K562 (cell line): Measurements from ENCODE around the gene INSL3. TPM values are rescaled to one million over a fixed set of nuclear protein-coding genes. Genes with fewer than 3 reads are reported as not detected.

Experiments used
- ATAC-seq: fragments of 200-7000 bp; cut with Tn5 transposase; 3 replicates; pipeline ENCODE4 v1.9.1; 2020; ENCODE audit warnings: moderate library complexity
- BruUV-seq: library from RNA; stranded (reverse); fragments of 400-500 nt; replicated peaks from 2 replicates; lab custom pipeline; 2021; lab: Mats Ljungman, UMichigan
- CTCF ChIA-PET: fragments of 300-600 bp; formaldehyde crosslinking; extraction: SDS; loops from one replicate; lab custom pipeline; 2021; ENCODE audit warnings: low intra/inter-chr PET ratio; lab: Yijun Ruan, JAX
- POLR2A ChIA-PET: fragments of 300-600, 350-650 bp; sonication (Branson Sonifier 250); formaldehyde crosslinking; extraction: SDS; loops from one replicate; lab custom pipeline; 2021; ENCODE audit warnings: antibody characterized with exemption, inconsistent platforms; lab: Yijun Ruan, JAX
- DNase-seq, 4 experiments: peaks; one replicate each; pipeline versions ENCODE4 v3.0.0 to v3.0.0-alpha.2; 2011 to 2018; ENCODE audit warnings: low spot score in 3 of 4, mixed read lengths in 3 of 4; ENCODE audit errors: extremely low read depth in 1 of 4
- FAIRE-seq: peaks from 2 replicates; lab custom pipeline; 2011; peaks lifted over from hg19 to GRCh38; lab: Jason Lieb, UNC
- H2AFZ ChIP-seq: 2 replicates; pipeline ENCODE4 v1.6.0; 2011; ENCODE audit warnings: low read depth, low read length, control low read depth, inconsistent platforms
- H3K27ac ChIP-seq: fragments of 200-600 bp; 3 replicates; pipeline ENCODE4 v1.8.0; 2011; ENCODE audit warnings: low read depth, mild to moderate bottlenecking, control low read depth, inconsistent platforms, low read length, moderate library complexity, mixed read lengths; ENCODE audit errors: extremely low read depth
- H3K27me3 ChIP-seq, 2 experiments: fragments of 300-600 bp in 1 of 2; 2 replicates in 1 of 2; 3 replicates in 1 of 2; pipeline versions ENCODE4 v1.6.0 to v1.8.0; 2011; ENCODE audit warnings: inconsistent platforms in 2 of 2, low read length in 2 of 2, mild to moderate bottlenecking in 1 of 2, mixed read lengths in 1 of 2, moderate library complexity in 1 of 2; ENCODE audit not compliant: control insufficient read depth in 2 of 2, insufficient read depth in 2 of 2
- H3K36me3 ChIP-seq: fragments of 300-600 bp; 3 replicates; pipeline ENCODE4 v1.8.0; 2011; ENCODE audit warnings: mild to moderate bottlenecking, low read length, inconsistent platforms; ENCODE audit not compliant: control insufficient read depth, insufficient read depth
- H3K4me1 ChIP-seq, 2 experiments: fragments of 200-600 bp in 1 of 2; replicated peaks in 1 of 2; 2 replicates in 1 of 2; 3 replicates in 1 of 2; pipeline versions ENCODE4 v1.5.1 to v1.8.0; 2011; ENCODE audit warnings: inconsistent platforms in 2 of 2, low read length in 2 of 2, mild to moderate bottlenecking in 1 of 2, mixed read lengths in 1 of 2, moderate library complexity in 1 of 2; ENCODE audit not compliant: control insufficient read depth in 2 of 2, insufficient read depth in 2 of 2
- H3K4me2 ChIP-seq: 2 replicates; pipeline ENCODE4 v1.6.1; 2011; ENCODE audit warnings: low read length, control low read depth, inconsistent platforms, mixed read lengths; ENCODE audit not compliant: insufficient read depth
- H3K4me3 ChIP-seq: fragments of 200-600 bp; sonication (generic), shearing (Covaris generic); 2 replicates; pipeline ENCODE4 v1.5.1; 2016; ENCODE audit warnings: control low read depth, inconsistent platforms
- H3K79me2 ChIP-seq: fragments of 200-600 bp; 3 replicates; pipeline ENCODE4 v1.8.0; 2011; ENCODE audit warnings: low read length, inconsistent platforms; ENCODE audit not compliant: control insufficient read depth, insufficient read depth
- H3K9ac ChIP-seq, 2 experiments: 2 replicates each; pipeline versions ENCODE4 v1.6.0 to v1.6.1; 2011; ENCODE audit warnings: low read depth in 2 of 2, low read length in 2 of 2, control low read depth in 1 of 2, inconsistent platforms in 1 of 2, mild to moderate bottlenecking in 1 of 2, mixed read lengths in 1 of 2; ENCODE audit not compliant: insufficient read depth in 1 of 2
- H3K9me1 ChIP-seq: one replicate; pipeline ENCODE4 v1.6.0; 2011; ENCODE audit warnings: inconsistent platforms, mild to moderate bottlenecking, low read length, moderate library complexity; ENCODE audit not compliant: control insufficient read depth, insufficient read depth
- H3K9me3 ChIP-seq: replicated peaks from 2 replicates; pipeline ENCODE4 v1.5.1; 2011; ENCODE audit warnings: low read depth, low read length, inconsistent platforms; ENCODE audit not compliant: control insufficient read depth, insufficient read depth
- H4K20me1 ChIP-seq: replicated peaks from 2 replicates; pipeline ENCODE4 v1.6.1; 2011; ENCODE audit warnings: low read length, inconsistent platforms, mixed read lengths; ENCODE audit not compliant: control insufficient read depth, insufficient read depth
- ATF1 ChIP-seq, 2 experiments: fragments of 450-650 bp in 1 of 2; IDR thresholded peaks; 2 replicates each; pipeline ENCODE4 v1.6.1; 2016; ENCODE audit warnings: missing compliant biosample characterization in 1 of 2, missing genetic modification characterization in 1 of 2
- CTBP1 ChIP-seq: fragments of 450-650 bp; IDR thresholded peaks from 2 replicates; pipeline ENCODE4 v1.6.1; 2016; ENCODE audit warnings: borderline replicate concordance
- GABPA ChIP-seq: fragments of 200-800 bp; sonication (Bioruptor generic); conservative IDR thresholded peaks from 2 replicates; pipeline ENCODE4 v1.6.1; 2016; ENCODE audit warnings: low read depth, missing genetic modification characterization, missing compliant biosample characterization
- KDM1A ChIP-seq, 2 experiments: fragments of 450-650 bp; IDR thresholded peaks; 2 replicates each; pipeline ENCODE4 v1.6.1; 2016; ENCODE audit warnings: mild to moderate bottlenecking in 2 of 2
- MAFF ChIP-seq: IDR thresholded peaks from 2 replicates; pipeline ENCODE4 v1.6.1; 2012; ENCODE audit warnings: low read length, improper control_type of control experiment
- MYBL2 ChIP-seq, 2 experiments: fragments of 450-650 bp in 1 of 2; sonication (generic) in 1 of 2; formaldehyde crosslinking in 1 of 2; IDR thresholded peaks; 2 replicates each; pipeline versions ENCODE4 v1.6.1 to v1.8.1; 2017 to 2022; ENCODE audit warnings: borderline replicate concordance in 1 of 2, inconsistent platforms in 1 of 2, low read depth in 1 of 2, mild to moderate bottlenecking in 1 of 2, missing genetic modification reagents in 1 of 2, moderate library complexity in 1 of 2
- PCBP1 ChIP-seq: fragments of 200-400 bp; formaldehyde crosslinking; IDR thresholded peaks from 2 replicates; pipeline ENCODE4 v1.6.1; 2018; ENCODE audit warnings: mild to moderate bottlenecking, low read depth, low read length; ENCODE audit not compliant: poor library complexity, severe bottlenecking
- SIN3A ChIP-seq, 2 experiments: fragments of 150-350 bp in 1 of 2; IDR thresholded peaks; 2 replicates each; pipeline ENCODE4 v1.6.1; 2011 to 2016; ENCODE audit warnings: borderline replicate concordance in 2 of 2, low read depth in 2 of 2, low read length in 2 of 2, mild to moderate bottlenecking in 2 of 2, moderate library complexity in 2 of 2; ENCODE audit not compliant: control insufficient read depth in 1 of 2
- SMC3 ChIP-seq: conservative IDR thresholded peaks from 2 replicates; pipeline ENCODE4 v1.6.1; 2011; ENCODE audit warnings: low read depth, low read length, improper control_type of control experiment; ENCODE audit not compliant: insufficient read depth
- ZBTB11 ChIP-seq, 3 experiments: fragments of 200-800 bp in 1 of 3; fragments of 250-450 bp in 1 of 3; fragments of 450-650 bp in 1 of 3; sonication (Bioruptor Pico) in 1 of 3; sonication (Bioruptor generic) in 1 of 3; formaldehyde crosslinking in 1 of 3; IDR thresholded peaks; 2 replicates each; pipeline versions ENCODE4 v1.6.1 to v1.8.0; 2016 to 2022; ENCODE audit warnings: mild to moderate bottlenecking in 2 of 3, missing genetic modification characterization in 2 of 3, missing compliant biosample characterization in 1 of 3, moderate library complexity in 1 of 3
- WGBS: fragments of 100-300 bp; shearing (Covaris generic); methylation state at CpG from one replicate; pipeline ENCODE4 v1.1.6; 2016; ENCODE audit warnings: low coverage, mixed read lengths; ENCODE audit not compliant: insufficient coverage; ENCODE audit errors: missing lambda C conversion rate; 5-methylcytosine and 5-hydroxymethylcytosine counted together
- in situ Hi-C: fragments of 300-500 bp; cut with MboI; formaldehyde crosslinking; loops from 4 replicates; pipeline ENCODE4 v1.15.0; 2018; ENCODE audit warnings: inconsistent platforms, mixed read lengths
- intact Hi-C: fragments of 100-400 bp; cut with micrococcal nuclease; formaldehyde crosslinking; loops from 2 replicates; pipeline ENCODE4 v1.14.2; 2022
- polyA plus RNA-seq, 8 experiments: library from polyadenylated mRNA; depleted of rRNA in 4 of 8; stranded (reverse) in 5 of 8; unstranded in 3 of 8; fragments of >200 nt; fragmentation: Nextera tagmentation in 2 of 8; fragmentation: Illumina TruSeq in 1 of 8; extraction: Ambion mirVana in 2 of 8; extraction: Trizol in 1 of 8; gene quantifications; 2 replicates each; pipeline versions ENCODE4 v1.2.1 to v1.2.3, GENCODE V29; 2011 to 2014; ENCODE audit warnings: inconsistent platforms in 1 of 8, missing spikeins in 1 of 8
- total RNA-seq, 7 experiments: library from RNA; depleted of rRNA in 6 of 7; stranded (reverse); fragments of >200 nt in 6 of 7; fragmentation: Illumina TruSeq in 2 of 7; extraction: Trizol in 2 of 7; gene quantifications; 2 replicates each; pipeline versions ENCODE4 v1.2.1 to v1.2.3, GENCODE V29; 2011 to 2021; ENCODE audit warnings: low replicate concordance in 1 of 7
- TF ChIP-seq, protein P1 (sequence below): sonication (generic); formaldehyde crosslinking; IDR thresholded peaks from 2 replicates; pipeline ENCODE4 v1.8.1; 2023; ENCODE audit warnings: mild to moderate bottlenecking, missing genetic modification reagents

INSL3 gene
- total and polyA plus RNA-seq, 9 of the 15 experiments (the other 6 are each of a cell fraction or from before 2014, with no cell fraction given), result not detected

DNA sequence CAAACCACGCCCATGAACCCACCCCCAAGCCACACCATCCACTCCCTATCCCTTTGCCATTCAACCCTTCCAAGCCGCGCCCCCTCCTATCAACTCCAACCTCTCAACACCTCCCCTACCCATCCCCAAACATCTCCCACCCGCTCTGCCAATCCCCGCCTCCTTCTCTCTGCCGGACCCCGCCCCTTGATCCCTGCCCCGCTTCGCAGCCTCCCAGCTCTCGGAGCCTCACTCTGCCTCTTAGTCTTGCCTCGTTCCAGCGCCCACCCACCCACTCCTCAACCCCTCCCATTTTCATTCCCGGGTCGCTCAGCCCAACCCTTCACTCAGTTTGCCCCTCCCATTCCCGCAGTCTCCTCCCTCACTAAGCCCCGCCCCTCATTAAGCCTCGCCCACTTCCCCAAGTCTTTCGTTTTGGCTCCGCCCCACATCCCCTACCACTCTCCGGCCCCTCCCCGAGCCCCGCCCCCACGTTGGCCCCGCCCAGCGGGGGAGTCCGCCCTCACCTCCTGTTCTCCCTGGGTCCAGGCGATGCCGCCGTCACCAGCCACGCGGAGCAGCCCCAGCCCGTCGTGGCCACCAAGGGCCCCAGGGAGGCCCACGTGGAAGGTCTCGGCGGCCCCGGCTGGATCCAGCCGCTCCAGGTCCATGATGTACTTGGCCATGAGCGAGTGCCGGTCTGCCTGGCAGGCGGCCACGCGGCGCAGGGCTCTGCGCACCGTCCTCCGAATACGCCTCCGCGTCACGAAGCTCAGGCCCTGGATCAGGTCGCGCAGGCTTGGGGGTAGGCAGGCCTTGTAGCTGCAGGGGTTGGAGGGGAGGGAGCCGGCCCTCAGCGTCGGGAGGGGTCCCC, 20.7 kb upstream of the INSL3 start (continued):
- TF ChIP-seq, protein P1, sequence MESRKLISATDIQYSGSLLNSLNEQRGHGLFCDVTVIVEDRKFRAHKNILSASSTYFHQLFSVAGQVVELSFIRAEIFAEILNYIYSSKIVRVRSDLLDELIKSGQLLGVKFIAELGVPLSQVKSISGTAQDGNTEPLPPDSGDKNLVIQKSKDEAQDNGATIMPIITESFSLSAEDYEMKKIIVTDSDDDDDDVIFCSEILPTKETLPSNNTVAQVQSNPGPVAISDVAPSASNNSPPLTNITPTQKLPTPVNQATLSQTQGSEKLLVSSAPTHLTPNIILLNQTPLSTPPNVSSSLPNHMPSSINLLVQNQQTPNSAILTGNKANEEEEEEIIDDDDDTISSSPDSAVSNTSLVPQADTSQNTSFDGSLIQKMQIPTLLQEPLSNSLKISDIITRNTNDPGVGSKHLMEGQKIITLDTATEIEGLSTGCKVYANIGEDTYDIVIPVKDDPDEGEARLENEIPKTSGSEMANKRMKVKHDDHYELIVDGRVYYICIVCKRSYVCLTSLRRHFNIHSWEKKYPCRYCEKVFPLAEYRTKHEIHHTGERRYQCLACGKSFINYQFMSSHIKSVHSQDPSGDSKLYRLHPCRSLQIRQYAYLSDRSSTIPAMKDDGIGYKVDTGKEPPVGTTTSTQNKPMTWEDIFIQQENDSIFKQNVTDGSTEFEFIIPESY (CRISPR knock-in tag), result peak; percentile 88
- no peak for TF ChIP-seq PCBP1
- peak; percentile 22; the same call in 1 of the 2 replicates for TF ChIP-seq CTBP1

DNA sequence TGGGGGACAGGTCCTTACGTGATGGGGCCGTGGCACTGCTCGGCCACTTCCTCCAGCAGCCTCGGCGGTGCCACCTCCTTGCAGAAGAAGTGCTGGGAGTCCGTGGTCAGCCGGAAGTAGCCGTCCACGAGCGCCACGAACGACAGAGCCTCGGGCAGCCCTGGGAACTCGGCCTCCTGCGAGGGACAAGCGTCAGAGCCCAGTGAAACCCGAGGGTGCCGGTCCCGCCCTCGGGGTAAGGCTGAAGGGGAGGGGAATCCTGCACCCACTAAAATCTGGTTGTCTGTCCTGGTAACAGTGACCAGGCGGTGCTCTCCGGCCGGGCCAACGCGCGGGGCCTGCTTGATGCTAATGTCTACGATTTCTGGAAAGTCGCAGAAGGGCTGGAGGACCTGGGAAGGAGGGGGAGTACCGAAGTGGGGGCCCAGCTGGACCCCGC, 20.1 kb upstream of the INSL3 start:
- Histone ChIP-seq H3K4me1 (peaks cover 0 to 39% of the 10 kb centered on the region in 2 experiments; a peak in 3 of 5 replicates), H3K9me3 (no peaks in the 10 kb centered on the region), H3K4me2 (peak overlapping the region; percentile 84), H3K4me3 (peak overlapping the region; percentile 58), H3K27me3 (peaks cover 7 to 19% of the 10 kb centered on the region in 2 experiments; a peak in 3 of 5 replicates), H3K27ac (no peak overlapping the region), H3K36me3 (no peaks in the 10 kb centered on the region), H4K20me1 (no peaks in the 10 kb centered on the region), H3K9ac (peak overlapping the region in 1 of 2 experiments; percentile 88; a peak in 3 of 4 replicates), H3K9me1 (peaks cover 4% of the 10 kb centered on the region), H2AFZ (peak overlapping the region; percentile 96), H3K79me2 (peaks cover 10% of the 10 kb centered on the region; the same call in 2 of the 3 replicates)
- in situ Hi-C loops (no loop called here), intact Hi-C loops (no loop called here)
- CTCF ChIA-PET, result no interaction called here
- peak; percentile 29 for FAIRE-seq
- no peak for DNase-seq
- 3% methylated on average over 29 of the region's 30 CpGs for WGBS
- POLR2A ChIA-PET, result interaction anchor here (0.6 kb wide), 1 partner anchor 228 kb away, joined by 3 read pairs; no protein-coding TSS in a partner anchor
- no TSS peak for BruUV-seq
- ATAC-seq, result peak; percentile 26
- TF ChIP-seq ATF1 (CRISPR knock-in tag; IDR thresholded peaks at IDR 0.05), result no peak
- peak; percentile 49 for TF ChIP-seq ATF1 (tag; IDR thresholded peaks at IDR 0.05)
- TF ChIP-seq GABPA (tag), result peak; percentile 62
- no peak for TF ChIP-seq MAFF
- no peak for TF ChIP-seq SMC3
- 0 out of 6 replicates have a peak, but pooled peaks of 1 of the 3 experiments have one; percentile 9 for TF ChIP-seq ZBTB11 (CRISPR knock-in tag; IDR thresholded peaks at IDR 0.05)
- TF ChIP-seq MYBL2 (IDR thresholded peaks at IDR 0.05; ENCODE audit: low read depth), result no peak
- TF ChIP-seq MYBL2 (CRISPR knock-in tag; IDR thresholded peaks at IDR 0.05; ENCODE audit: borderline replicate concordance), result no peak
- TF ChIP-seq SIN3A (IDR thresholded peaks at IDR 0.05; ENCODE audit: borderline replicate concordance in 2 of 2, control insufficient read depth in 1 of 2, low read depth in 2 of 2, low read length in 2 of 2), result 0 out of 4 replicates have a peak, but pooled peaks of 1 of the 2 experiments have one; percentile 22
- TF ChIP-seq KDM1A (IDR thresholded peaks at IDR 0.05), result no peak
